Sigmoid colon (tissue), 4 donors: ENCODE results near the gene TNFAIP2.

ENCODE experiments used
- EP300 ChIP-seq, 4 donors: sonication (generic); formaldehyde crosslinking; IDR thresholded peaks; one replicate each; pipeline ENCODE4 v1.6.1; 2017; ENCODE audit warnings: antibody characterized with exemption in 4 of 4
- POLR2A ChIP-seq, 2 donors: fragments of 450-650 bp; IDR thresholded peaks; one replicate each; pipeline ENCODE4 v1.6.1; 2016; ENCODE audit warnings: antibody characterized with exemption in 2 of 2, mild to moderate bottlenecking in 2 of 2, moderate library complexity in 2 of 2
- POLR2AphosphoS5 ChIP-seq, 4 donors: sonication (generic); formaldehyde crosslinking; IDR thresholded peaks; one replicate each; pipeline ENCODE4 v1.6.1; 2017; ENCODE audit warnings: antibody characterized with exemption in 4 of 4
- TF ChIP-seq, protein P1 (sequence below), 4 experiments: fragments of 450-650 bp in 3 of 4; fragments of 200-600 bp in 1 of 4; IDR thresholded peaks; one replicate each; pipeline ENCODE4 v1.5.1; 2016 to 2019; ENCODE audit warnings: antibody characterized with exemption in 4 of 4, mild to moderate bottlenecking in 3 of 4, moderate library complexity in 2 of 4

DNA sequence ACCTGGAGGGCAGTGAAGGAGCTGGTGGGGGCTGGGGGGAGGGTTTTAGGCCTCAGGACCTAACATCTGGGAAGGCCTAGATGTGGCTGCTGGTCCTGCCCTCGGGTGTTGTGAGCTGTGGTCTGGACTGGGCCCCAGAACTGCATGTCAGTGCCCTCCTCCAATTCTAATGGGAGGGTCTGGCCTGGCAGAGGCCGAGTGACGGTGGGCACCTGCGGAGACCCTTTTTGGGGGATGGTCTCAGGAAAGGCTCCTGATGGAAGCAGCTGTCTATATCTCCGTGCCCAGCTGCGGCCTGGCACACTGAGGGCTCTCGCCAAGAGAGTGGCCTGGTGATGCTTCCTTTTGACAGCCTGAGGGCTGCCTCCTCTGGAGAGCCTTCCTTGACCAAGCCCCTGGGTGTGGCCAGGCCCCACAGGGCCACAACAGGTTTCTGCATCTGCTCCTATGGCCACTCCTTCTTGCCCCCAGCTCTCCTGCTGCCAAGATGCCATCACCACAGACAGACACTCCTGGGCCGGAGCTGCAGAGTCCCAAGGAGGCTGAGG lies 23.5 kb upstream of the TNFAIP2 start:
- TF ChIP-seq, protein P1, sequence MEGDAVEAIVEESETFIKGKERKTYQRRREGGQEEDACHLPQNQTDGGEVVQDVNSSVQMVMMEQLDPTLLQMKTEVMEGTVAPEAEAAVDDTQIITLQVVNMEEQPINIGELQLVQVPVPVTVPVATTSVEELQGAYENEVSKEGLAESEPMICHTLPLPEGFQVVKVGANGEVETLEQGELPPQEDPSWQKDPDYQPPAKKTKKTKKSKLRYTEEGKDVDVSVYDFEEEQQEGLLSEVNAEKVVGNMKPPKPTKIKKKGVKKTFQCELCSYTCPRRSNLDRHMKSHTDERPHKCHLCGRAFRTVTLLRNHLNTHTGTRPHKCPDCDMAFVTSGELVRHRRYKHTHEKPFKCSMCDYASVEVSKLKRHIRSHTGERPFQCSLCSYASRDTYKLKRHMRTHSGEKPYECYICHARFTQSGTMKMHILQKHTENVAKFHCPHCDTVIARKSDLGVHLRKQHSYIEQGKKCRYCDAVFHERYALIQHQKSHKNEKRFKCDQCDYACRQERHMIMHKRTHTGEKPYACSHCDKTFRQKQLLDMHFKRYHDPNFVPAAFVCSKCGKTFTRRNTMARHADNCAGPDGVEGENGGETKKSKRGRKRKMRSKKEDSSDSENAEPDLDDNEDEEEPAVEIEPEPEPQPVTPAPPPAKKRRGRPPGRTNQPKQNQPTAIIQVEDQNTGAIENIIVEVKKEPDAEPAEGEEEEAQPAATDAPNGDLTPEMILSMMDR (IDR thresholded peaks at IDR 0.05) = no peak
- TF ChIP-seq POLR2A (IDR thresholded peaks at IDR 0.05) (no peak), EP300 (IDR thresholded peaks at IDR 0.05) (no peak), POLR2AphosphoS5 (IDR thresholded peaks at IDR 0.05) (no peak)
